Measurements from ENCODE around the gene CD53. TPM values are rescaled to one million over a fixed set of nuclear protein-coding genes. Genes with fewer than 3 reads are reported as not detected.
A peak's percentile ranks its signal among the peaks of the same experiment; 100 is the strongest.
"Not testable (repeated sequence)": the region's sequence is repeated elsewhere in the genome, so short reads cannot be mapped to it uniquely, and the experiment has no call there.

Gene CD53
- total RNA-seq = 228 TPM
- long read RNA-seq, transcript CD53-201 (8 exons, 1,505 nt) = major isoform, 41 of 51 reads
- long read RNA-seq, partial matches to known transcripts = 3 of 51 reads
- long read RNA-seq, other reads (novel, unspliced or antisense) = 6 of 51 reads

GRCh38 chr1:110872745-110873720 is at the start of gene CD53:
CD53 (plus strand) TSS chr1:110873148; CDS start chr1:110891409, 18,261 bp downstream.
- Histone ChIP-seq H3K27me3 (ENCODE audit: low read depth) (no peaks in the 10 kb centered on the region), H3K36me3 (no peaks in the 10 kb centered on the region), H3K4me1 (peaks cover 13% of the 10 kb centered on the region), H3K4me3 (peak within 1 kb of the TSS; percentile 50), H3K9me3 (no peaks in the 10 kb centered on the region), H3K27ac (peak within 1 kb of the TSS; percentile 80)
- intact Hi-C loops (cut with DNase I) = no loop called here
- TF ChIP-seq CTCF (IDR thresholded peaks at IDR 0.05) = no peak
- ATAC-seq (peak; percentile 79), DNase-seq (no peak)

- ATAC-seq (no peak), DNase-seq (no peak)
- Histone ChIP-seq H3K4me3 (no peak overlapping the region), H3K9me3 (no peaks in the 10 kb centered on the region), H3K36me3 (no peaks in the 10 kb centered on the region), H3K27me3 (ENCODE audit: low read depth) (no peaks in the 10 kb centered on the region), H3K4me1 (no peaks in the 10 kb centered on the region), H3K27ac (no peak overlapping the region)
- TF ChIP-seq CTCF (IDR thresholded peaks at IDR 0.05) = no peak
- intact Hi-C loops (cut with DNase I) = no loop called here
Observed at GRCh38 chr1:110824192-110824591, 48.8 kb upstream of the CD53 start.

GRCh38 chr1:110829955-110830553 is 42.9 kb upstream of the CD53 start:
- Histone ChIP-seq H3K27ac (no peak overlapping the region), H3K27me3 (ENCODE audit: low read depth) (no peaks in the 10 kb centered on the region), H3K4me1 (no peaks in the 10 kb centered on the region), H3K9me3 (no peaks in the 10 kb centered on the region), H3K4me3 (no peak overlapping the region), H3K36me3 (no peaks in the 10 kb centered on the region)
- TF ChIP-seq CTCF (IDR thresholded peaks at IDR 0.05) = peak; percentile 69
- intact Hi-C loops (cut with DNase I) = no loop called here
- ATAC-seq (peak; percentile 63 to 77), DNase-seq (no peak)

- H3K9me3 ChIP-seq; H3K4me1 ChIP-seq; intact Hi-C loops (cut with DNase I); DNase-seq; H3K36me3 ChIP-seq; ATAC-seq; H3K4me3 ChIP-seq; H3K27me3 ChIP-seq (ENCODE audit: low read depth); H3K27ac ChIP-seq: not testable (repeated sequence)
Observed at GRCh38 chr1:110833779-110834178, 39.2 kb upstream of the CD53 start.

GRCh38 chr1:110846861-110847260 is 26.1 kb upstream of the CD53 start:
- DNase-seq (no peak), ATAC-seq (no peak)
- no peak for TF ChIP-seq CTCF (IDR thresholded peaks at IDR 0.05)
- Histone ChIP-seq H3K27me3 (ENCODE audit: low read depth) (no peaks in the 10 kb centered on the region), H3K27ac (no peak overlapping the region), H3K9me3 (no peaks in the 10 kb centered on the region), H3K36me3 (no peaks in the 10 kb centered on the region), H3K4me3 (no peak overlapping the region), H3K4me1 (no peaks in the 10 kb centered on the region)
- intact Hi-C loops (cut with DNase I) = no loop called here
